Loucy (cell line): ENCODE measurements around the gene PPIL6.

ENCODE experiments used
- EZH2phosphoT487 ChIP-seq: fragments of 200-600 bp; IDR thresholded peaks from 2 replicates; pipeline ENCODE4 v1.6.1; 2018; ENCODE audit warnings: antibody characterized with exemption, mild to moderate bottlenecking, moderate library complexity, borderline replicate concordance
- TF ChIP-seq, protein P1 (sequence below): fragments of 200-600 bp; sonication (generic); conservative IDR thresholded peaks from 2 replicates; pipeline ENCODE4 v1.5.1; 2014; ENCODE audit warnings: mild to moderate bottlenecking, antibody characterized with exemption, low read length

DNA sequence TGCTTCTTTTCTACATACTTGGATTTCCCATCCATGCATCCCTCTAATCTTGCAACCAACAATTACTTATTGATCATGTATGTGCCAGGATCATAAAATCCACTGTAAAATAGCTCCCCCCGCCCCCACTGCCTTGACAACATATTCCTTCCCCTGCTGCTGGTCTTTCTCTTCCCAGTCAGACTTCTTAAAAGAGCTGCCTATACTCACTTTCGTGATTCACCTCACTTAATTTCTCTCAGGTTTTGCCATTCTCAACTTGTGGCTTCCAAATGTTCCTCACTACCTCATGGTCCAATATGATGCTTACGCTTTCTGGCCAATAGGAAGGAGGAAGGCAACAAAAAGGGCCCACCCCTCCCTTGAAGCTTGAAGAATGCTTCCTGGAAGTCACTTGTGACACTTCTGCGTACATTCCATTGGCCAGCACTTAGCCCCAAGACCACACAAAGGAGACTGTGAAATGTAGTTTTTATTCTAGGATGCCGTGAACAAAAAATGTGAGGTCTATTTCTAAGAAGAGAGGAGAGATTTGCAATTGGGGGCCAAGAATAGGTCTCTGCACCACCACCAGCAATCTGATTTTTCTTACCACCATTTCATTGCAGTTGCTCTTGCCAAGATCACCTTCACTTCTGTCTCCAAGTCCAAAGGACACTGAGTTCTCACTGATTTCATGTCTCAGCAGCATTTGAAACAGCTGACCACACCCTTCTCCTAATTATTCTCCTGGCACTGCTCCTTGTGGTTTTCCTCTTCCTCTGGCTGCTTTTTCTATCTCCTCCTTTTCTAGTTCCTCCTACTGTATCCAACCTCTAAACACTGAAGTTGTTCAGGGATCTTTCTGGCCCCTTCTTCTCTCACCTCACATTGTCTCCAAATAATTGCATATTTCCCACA, 88.9 kb downstream of the PPIL6 start:
- no peak for TF ChIP-seq EZH2phosphoT487
- TF ChIP-seq, protein P1, sequence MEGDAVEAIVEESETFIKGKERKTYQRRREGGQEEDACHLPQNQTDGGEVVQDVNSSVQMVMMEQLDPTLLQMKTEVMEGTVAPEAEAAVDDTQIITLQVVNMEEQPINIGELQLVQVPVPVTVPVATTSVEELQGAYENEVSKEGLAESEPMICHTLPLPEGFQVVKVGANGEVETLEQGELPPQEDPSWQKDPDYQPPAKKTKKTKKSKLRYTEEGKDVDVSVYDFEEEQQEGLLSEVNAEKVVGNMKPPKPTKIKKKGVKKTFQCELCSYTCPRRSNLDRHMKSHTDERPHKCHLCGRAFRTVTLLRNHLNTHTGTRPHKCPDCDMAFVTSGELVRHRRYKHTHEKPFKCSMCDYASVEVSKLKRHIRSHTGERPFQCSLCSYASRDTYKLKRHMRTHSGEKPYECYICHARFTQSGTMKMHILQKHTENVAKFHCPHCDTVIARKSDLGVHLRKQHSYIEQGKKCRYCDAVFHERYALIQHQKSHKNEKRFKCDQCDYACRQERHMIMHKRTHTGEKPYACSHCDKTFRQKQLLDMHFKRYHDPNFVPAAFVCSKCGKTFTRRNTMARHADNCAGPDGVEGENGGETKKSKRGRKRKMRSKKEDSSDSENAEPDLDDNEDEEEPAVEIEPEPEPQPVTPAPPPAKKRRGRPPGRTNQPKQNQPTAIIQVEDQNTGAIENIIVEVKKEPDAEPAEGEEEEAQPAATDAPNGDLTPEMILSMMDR, result no peak
